NCI-H146 treated with DMSO at 0.1 percent for 48 hours (cell line): ENCODE measurements around the gene CUBN.

ENCODE experiments used
- DNase-seq: peaks from one replicate; lab custom pipeline; 2025; ENCODE audit not compliant: unreplicated experiment; lab: John Stamatoyannopoulos, UW

Gene CUBN

DNA sequence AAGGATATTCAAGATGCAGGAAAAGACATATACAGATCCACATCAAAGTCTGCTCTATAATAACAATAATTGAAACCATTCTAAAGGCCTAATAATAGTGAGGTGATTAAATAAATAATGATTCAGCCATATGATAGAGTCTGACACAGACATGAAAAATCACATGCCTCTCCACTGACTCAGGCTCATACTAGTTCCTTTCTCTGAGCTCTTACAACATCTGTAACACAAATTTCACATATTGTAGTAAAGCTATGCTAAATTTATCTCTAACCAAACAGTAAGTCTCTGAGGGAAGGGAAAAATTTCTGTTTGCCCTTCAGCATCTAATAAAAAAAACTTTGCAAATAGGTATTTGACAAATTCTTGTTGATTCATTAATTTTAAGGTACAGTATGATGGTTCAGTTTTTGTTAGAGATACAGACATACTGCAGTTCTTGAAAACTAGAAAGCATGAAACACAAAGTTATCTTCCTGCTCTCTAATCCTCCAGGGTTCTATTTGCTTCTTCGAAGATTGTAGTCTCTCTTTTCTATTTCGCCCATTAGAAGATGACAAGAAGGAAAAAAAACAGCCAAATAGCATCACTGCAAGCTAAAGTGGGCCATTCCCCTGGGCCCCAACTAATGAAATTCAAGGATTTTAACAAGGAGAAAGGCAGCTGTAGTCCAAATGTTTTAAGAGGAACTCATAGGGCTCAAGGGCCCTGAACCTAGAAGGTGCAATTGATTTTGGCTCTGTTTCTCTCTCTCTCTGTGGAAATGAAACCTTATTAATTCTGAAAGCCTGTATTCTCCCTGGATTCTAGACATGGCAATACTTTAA lies 53.9 kb downstream of the CUBN start:
- no peak for DNase-seq

GRCh38 chr10:17074541-17074847 lies 55.1 kb downstream of the CUBN start:
- DNase-seq, result no peak

GRCh38 chr10:17073725-17074540 lies 55.7 kb downstream of the CUBN start:
- no peak for DNase-seq

DNA sequence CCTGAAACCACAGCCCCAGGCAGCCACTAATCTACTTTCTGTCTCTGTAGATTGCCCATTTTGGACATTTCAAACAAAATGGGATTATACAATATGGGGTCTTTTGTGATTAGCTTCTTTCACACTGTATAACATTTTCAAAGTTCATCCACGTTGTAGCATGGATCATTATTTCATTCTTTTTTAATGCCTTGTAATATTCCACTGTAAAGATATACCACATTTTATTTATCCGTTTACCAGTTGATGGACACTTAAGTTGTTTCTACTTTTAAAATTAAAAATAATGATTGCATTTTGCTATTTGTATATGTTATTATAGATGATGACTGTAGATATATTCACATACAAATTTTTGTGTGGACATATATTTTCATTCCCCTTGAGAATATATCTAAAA lies 60.7 kb downstream of the CUBN start:
- no peak for DNase-seq

GRCh38 chr10:17067376-17068264 lies 62.0 kb downstream of the CUBN start:
- DNase-seq, result no peak

DNA sequence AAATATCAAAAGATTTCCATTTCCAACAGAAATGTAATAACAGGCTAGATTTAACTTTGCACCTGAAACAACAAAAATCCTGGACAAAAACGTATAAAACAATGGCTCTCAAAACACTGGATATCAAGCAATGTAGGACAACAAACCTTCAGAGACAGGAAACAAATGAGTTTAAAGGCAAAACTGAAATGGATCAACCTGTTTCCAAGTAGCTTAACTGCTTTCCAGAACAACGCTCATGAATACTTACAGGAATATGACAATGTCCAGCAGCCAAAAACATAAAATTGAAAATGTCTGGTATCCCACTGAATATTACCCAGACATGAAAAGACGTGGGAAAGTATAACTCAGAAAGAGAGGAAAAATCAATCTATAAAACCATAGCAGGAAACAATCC lies 62.8 kb downstream of the CUBN start:
- no peak for DNase-seq

- DNase-seq, result no peak
Observed at GRCh38 chr10:17066000-17066399, 63.6 kb downstream of the CUBN start.

DNA sequence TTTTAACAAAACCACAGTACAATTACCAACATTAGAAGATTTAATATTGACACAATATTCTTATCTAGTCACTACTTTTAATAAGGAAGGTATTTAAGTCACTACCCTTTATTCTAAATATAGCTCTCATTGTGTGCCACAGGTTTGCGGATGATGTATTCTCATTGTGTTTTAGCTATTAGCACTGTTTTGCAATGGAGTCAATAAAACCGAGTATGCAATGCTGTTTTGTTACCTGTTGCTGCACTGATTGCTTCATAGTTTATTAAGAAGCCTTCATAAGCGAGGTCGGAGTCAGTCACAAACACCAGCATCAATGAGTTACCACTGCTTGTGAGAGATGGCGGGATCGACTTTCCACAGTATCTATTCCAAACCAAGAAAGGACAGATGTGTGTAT lies 64.3 kb downstream of the CUBN start:
- DNase-seq, result no peak

GRCh38 chr10:17064435-17064834 lies 65.2 kb downstream of the CUBN start:
- no peak for DNase-seq

GRCh38 chr10:17062955-17063484 lies 66.6 kb downstream of the CUBN start:
- DNase-seq, result no peak

DNA sequence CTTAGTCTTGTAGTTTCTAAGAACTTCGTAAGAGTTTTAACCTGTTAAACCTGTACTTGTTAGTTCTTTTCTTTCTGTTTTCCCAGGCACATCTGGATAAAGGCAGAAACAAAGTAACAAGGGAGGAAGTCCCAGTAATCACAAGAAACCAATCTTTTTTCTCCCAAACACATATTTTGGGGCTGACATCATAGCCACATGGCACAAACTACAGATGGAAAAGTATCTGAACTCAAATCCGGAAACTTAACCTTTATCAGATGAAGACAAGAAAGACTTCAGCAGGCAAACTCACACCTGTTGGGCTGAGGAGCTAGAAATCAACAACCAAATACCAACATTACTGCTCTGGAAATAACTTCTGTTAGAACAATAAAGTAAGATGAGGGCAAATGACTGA lies 67.1 kb downstream of the CUBN start:
- DNase-seq, result no peak

DNA sequence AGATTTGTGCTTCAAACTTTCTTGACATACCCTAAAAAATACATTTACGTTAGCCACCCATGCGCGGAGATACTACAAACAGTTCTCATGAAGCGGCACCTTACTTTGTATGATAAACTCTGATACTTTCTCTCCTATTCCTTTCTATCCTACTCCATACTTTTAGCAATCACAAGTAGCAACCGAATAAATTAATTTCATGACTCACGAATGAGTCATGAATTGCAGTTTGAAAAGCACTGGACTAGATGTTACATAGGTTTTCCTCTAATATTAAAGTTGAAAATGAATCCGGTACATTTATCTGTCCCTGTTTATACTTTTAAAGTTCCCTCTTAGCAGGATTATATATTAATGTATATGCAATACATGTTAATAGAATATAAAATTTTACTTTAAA lies 67.6 kb downstream of the CUBN start:
- DNase-seq, result no peak

DNA sequence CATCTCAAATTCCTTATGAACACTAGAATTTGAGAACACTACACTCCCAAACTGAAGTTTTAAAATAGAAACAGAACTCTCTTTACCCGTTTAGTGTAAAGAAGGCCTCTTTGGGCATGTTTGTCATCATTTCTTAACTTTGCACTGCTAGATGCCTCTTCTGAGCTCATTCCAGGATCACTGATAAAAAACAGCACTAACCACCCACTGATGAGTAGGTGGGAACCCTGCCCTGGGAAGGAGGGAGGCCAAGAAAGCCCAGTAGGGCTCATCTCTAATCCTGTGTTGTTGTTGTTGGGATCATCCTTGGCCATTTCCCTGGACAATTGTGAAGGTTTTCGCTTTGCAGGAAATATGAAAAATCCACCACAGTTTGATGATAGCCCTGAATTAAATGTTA lies 68.2 kb downstream of the CUBN start:
- no peak for DNase-seq

GRCh38 chr10:17060289-17060688 lies 69.3 kb downstream of the CUBN start:
- DNase-seq, result no peak

GRCh38 chr10:17059197-17059688 lies 70.4 kb downstream of the CUBN start:
- DNase-seq, result no peak

DNA sequence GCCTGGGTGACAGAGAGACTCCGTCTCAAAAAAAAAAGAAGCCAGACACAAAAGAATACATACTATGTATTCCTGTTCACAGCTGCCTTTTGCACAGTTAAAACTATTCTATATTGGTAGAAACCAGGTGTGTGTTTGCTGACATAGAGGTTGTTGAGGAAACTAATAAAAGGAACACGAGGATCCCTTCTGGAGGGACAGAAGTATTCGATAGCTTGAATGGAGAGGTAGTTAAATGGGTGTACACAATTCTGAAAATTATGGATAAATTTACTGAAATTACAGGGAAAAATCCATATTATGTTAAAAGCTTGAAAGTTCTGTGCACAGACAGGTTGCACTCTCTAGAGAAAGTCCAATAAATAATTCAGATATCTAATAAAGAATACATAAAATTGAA lies 71.5 kb downstream of the CUBN start:
- no peak for DNase-seq

DNA sequence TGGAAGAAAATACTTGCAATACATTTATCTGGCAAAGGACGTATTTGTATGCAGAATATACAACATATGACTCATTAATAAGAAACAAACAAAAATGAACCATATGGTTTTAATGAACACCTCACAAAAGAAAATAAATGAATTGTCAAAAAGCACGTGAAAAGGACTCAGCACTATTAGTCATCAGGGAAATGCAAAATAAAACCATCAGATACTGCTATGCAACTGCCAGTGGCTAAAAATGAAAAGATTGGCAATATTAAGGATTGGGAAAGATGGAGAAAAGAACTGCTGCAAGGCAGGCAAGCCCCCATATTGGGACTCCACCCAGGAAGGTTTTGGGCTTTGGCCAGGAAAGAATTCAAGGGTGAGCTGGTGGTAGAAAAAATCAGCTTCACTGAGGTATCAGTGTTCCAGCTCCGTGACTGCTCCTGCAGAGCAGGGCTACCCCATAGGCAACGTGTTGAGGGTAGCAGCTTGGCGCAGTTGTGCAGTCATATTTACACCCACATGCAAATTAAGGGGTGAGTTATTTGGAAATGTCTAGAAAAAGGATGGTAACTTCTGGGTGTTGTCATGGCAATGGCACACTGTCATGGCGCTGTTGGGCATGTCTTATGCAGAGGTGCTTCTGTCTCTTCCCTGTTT lies 72.7 kb downstream of the CUBN start:
- no peak for DNase-seq

- DNase-seq, result no peak
Observed at GRCh38 chr10:17053513-17053912, 76.1 kb downstream of the CUBN start.

DNA sequence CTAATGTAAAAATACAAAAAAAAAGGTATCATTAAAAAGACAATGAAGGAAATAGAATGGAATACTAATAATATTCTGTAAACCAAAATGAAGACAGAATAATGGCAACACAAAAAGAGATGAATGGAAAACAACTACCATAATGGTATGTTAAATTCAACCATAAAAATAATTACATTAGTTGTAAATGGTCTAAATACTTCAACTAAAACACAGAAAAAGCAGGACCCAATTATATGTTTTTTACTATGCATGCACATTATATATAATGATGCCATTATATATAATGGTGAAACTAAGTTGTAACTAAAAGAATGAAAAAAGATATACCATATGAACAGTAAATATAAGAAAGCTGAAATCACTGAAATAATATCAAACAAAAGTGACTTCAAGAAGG lies 76.5 kb downstream of the CUBN start:
- no peak for DNase-seq

GRCh38 chr10:17051851-17052250 lies 77.8 kb downstream of the CUBN start:
- DNase-seq, result no peak

- no peak for DNase-seq
Observed at GRCh38 chr10:17049195-17049594, 80.4 kb downstream of the CUBN start.
